Vagina (tissue), 2 donors: ENCODE data around the gene CMYA5. TPM values are rescaled to one million over a fixed set of nuclear protein-coding genes. Genes with fewer than 3 reads are reported as not detected.
"Not testable (repeated sequence)": the region's sequence is repeated elsewhere in the genome, so short reads cannot be mapped to it uniquely, and the experiment has no call there.

Experiments used
- DNase-seq, 2 donors: peaks; one replicate each; pipeline ENCODE4 v3.0.0-alpha.2; 2017; ENCODE audit errors: extremely low spot score in 2 of 2
- H3K27ac ChIP-seq: fragments of 200-600 bp; sonication (generic); one replicate; pipeline ENCODE4 v1.5.1; 2019
- H3K27me3 ChIP-seq: fragments of 200-600 bp; sonication (generic); one replicate; pipeline ENCODE4 v1.5.1; 2019
- H3K36me3 ChIP-seq, 2 donors: fragments of 200-600 bp; sonication (generic); one replicate each; pipeline ENCODE4 v1.5.1; 2017 to 2019
- H3K4me1 ChIP-seq: fragments of 200-600 bp; sonication (generic); one replicate; pipeline ENCODE4 v1.5.1; 2019
- H3K4me3 ChIP-seq, 2 donors: fragments of 200-600 bp; sonication (generic); 1 replicate in 1 of 2; 2 replicates in 1 of 2; pipeline ENCODE4 v1.5.1; 2016 to 2019
- H3K9me3 ChIP-seq: fragments of 200-600 bp; sonication (generic); one replicate; pipeline ENCODE4 v1.5.1; 2019
- CTCF ChIP-seq, 3 experiments: fragments of 450-650 bp in 2 of 3; fragments of 200-600 bp in 1 of 3; sonication (generic) in 1 of 3; IDR thresholded peaks; one replicate each; pipeline ENCODE4 v1.5.1; 2017 to 2019; ENCODE audit warnings: antibody characterized with exemption in 3 of 3, mild to moderate bottlenecking in 2 of 3, moderate library complexity in 2 of 3
- POLR2A ChIP-seq, 2 donors: fragments of 450-650 bp; IDR thresholded peaks; one replicate each; pipeline ENCODE4 v1.6.1; 2017; ENCODE audit warnings: antibody characterized with exemption in 2 of 2, mild to moderate bottlenecking in 2 of 2, moderate library complexity in 2 of 2
- POLR2AphosphoS5 ChIP-seq, 2 donors: sonication (generic); formaldehyde crosslinking; IDR thresholded peaks; one replicate each; pipeline ENCODE4 v1.9.0; 2017; ENCODE audit warnings: antibody characterized with exemption in 2 of 2, mild to moderate bottlenecking in 2 of 2, low read depth in 1 of 2; ENCODE audit not compliant: insufficient read depth in 1 of 2
- intact Hi-C: fragments of 100-400 bp; cut with DNase I; formaldehyde crosslinking; loops from one replicate; pipeline ENCODE4 v1.15.1; 2023
- total RNA-seq: library from RNA; depleted of rRNA; stranded (reverse); fragments of >200 nt; gene quantifications from one replicate; pipeline ENCODE4 v1.2.3, GENCODE V29; 2016

Gene CMYA5
- total RNA-seq, 1 donor from 2014 or later: 10.1 TPM

GRCh38 chr5:79702606-79703380 lies 13.2 kb downstream of the CMYA5 start:
- intact Hi-C loops: no loop called here
- DNase-seq: no peak
- H3K27ac ChIP-seq: no peak overlapping the region
- H3K4me3 ChIP-seq: no peak overlapping the region
- H3K9me3 ChIP-seq: no peaks in the 10 kb centered on the region
- no peaks in the 10 kb centered on the region for H3K27me3 ChIP-seq
- no peaks in the 10 kb centered on the region for H3K4me1 ChIP-seq
- no peaks in the 10 kb centered on the region for H3K36me3 ChIP-seq
- TF ChIP-seq CTCF (IDR thresholded peaks at IDR 0.05): no peak

- no peaks in the 10 kb centered on the region for H3K36me3 ChIP-seq
- H3K27ac ChIP-seq: no peak overlapping the region
- H3K4me3 ChIP-seq: no peak overlapping the region
- TF ChIP-seq POLR2A (IDR thresholded peaks at IDR 0.05) (no peak), POLR2AphosphoS5 (IDR thresholded peaks at IDR 0.05; ENCODE audit: insufficient read depth in 1 of 2, low read depth in 1 of 2) (no peak), CTCF (IDR thresholded peaks at IDR 0.05) (no peak)
- no peaks in the 10 kb centered on the region for H3K9me3 ChIP-seq
- intact Hi-C loops: no loop called here
- H3K27me3 ChIP-seq: no peaks in the 10 kb centered on the region
- no peak for DNase-seq
- no peaks in the 10 kb centered on the region for H3K4me1 ChIP-seq
Observed at GRCh38 chr5:79703381-79703645, 13.7 kb downstream of the CMYA5 start.

GRCh38 chr5:79704553-79704952 lies 14.9 kb downstream of the CMYA5 start:
- Histone ChIP-seq H3K36me3 (no peaks in the 10 kb centered on the region), H3K4me3 (no peak overlapping the region), H3K4me1 (no peaks in the 10 kb centered on the region), H3K27ac (no peak overlapping the region), H3K9me3 (no peaks in the 10 kb centered on the region), H3K27me3 (no peaks in the 10 kb centered on the region)
- TF ChIP-seq POLR2A (IDR thresholded peaks at IDR 0.05) (no peak), CTCF (IDR thresholded peaks at IDR 0.05) (no peak), POLR2AphosphoS5 (IDR thresholded peaks at IDR 0.05; ENCODE audit: insufficient read depth in 1 of 2, low read depth in 1 of 2) (no peak)
- no peak for DNase-seq
- intact Hi-C loops: no loop called here

- Histone ChIP-seq H3K27me3 (no peaks in the 10 kb centered on the region), H3K9me3 (no peaks in the 10 kb centered on the region), H3K4me3 (no peak overlapping the region), H3K36me3 (no peaks in the 10 kb centered on the region), H3K4me1 (no peaks in the 10 kb centered on the region), H3K27ac (no peak overlapping the region)
- DNase-seq: no peak
- no peak for TF ChIP-seq CTCF (IDR thresholded peaks at IDR 0.05)
- no peak for TF ChIP-seq POLR2AphosphoS5 (IDR thresholded peaks at IDR 0.05; ENCODE audit: insufficient read depth in 1 of 2, low read depth in 1 of 2)
- TF ChIP-seq POLR2A (IDR thresholded peaks at IDR 0.05): no peak
- intact Hi-C loops: no loop called here
Observed at GRCh38 chr5:79705632-79706031, 16.0 kb downstream of the CMYA5 start.

- H3K27me3 ChIP-seq, H3K4me3 ChIP-seq, H3K27ac ChIP-seq, H3K36me3 ChIP-seq, H3K9me3 ChIP-seq, H3K4me1 ChIP-seq, intact Hi-C loops, DNase-seq: not testable (repeated sequence)
Observed at GRCh38 chr5:79706317-79706716, 16.7 kb downstream of the CMYA5 start.
